ENCODE data around the gene MAMDC4. TPM values are rescaled to one million over a fixed set of nuclear protein-coding genes. Genes with fewer than 3 reads are reported as not detected.
"Not testable (repeated sequence)": the region's sequence is repeated elsewhere in the genome, so short reads cannot be mapped to it uniquely, and the experiment has no call there.

Gene MAMDC4
- total RNA-seq, 1 donor from 2014 or later = 6.1 TPM

DNA sequence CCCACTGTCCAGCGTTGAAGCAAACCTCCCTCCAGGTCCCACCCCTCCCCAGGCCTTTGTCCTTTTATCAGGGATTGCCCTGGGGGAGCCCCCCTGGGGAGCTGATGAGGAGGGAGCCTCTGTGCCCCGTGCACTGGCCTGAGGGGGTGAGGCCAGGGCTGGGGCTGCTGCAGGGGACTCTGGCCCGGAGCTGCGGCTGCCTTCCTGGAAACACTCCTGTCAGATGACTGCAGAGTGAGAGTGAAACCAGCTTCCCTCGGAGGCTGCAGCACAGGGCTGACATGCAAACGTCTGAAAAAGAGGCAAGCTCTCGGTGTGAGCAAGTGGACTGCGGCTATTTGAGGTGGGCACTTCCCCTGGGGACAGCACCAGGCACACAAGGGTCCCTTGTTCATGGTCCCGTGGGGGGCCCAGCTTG lies 29.6 kb downstream of the MAMDC4 start:
- DNase-seq = peak; percentile 29
- no peaks in the 10 kb centered on the region for H3K36me3 Mint-ChIP-seq (ENCODE audit: low read depth)
- H3K4me1 Mint-ChIP-seq = peaks cover 35% of the 10 kb centered on the region
- no peaks in the 10 kb centered on the region for H3K27me3 Mint-ChIP-seq
- TF ChIP-seq, protein P1, sequence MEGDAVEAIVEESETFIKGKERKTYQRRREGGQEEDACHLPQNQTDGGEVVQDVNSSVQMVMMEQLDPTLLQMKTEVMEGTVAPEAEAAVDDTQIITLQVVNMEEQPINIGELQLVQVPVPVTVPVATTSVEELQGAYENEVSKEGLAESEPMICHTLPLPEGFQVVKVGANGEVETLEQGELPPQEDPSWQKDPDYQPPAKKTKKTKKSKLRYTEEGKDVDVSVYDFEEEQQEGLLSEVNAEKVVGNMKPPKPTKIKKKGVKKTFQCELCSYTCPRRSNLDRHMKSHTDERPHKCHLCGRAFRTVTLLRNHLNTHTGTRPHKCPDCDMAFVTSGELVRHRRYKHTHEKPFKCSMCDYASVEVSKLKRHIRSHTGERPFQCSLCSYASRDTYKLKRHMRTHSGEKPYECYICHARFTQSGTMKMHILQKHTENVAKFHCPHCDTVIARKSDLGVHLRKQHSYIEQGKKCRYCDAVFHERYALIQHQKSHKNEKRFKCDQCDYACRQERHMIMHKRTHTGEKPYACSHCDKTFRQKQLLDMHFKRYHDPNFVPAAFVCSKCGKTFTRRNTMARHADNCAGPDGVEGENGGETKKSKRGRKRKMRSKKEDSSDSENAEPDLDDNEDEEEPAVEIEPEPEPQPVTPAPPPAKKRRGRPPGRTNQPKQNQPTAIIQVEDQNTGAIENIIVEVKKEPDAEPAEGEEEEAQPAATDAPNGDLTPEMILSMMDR (IDR thresholded peaks at IDR 0.05) = no peak
- ATAC-seq (ENCODE audit: low read depth) = no peak
- CTCF ChIA-PET = interaction anchor here (1.1 to 1.9 kb wide), 2 partner anchors 39 to 148 kb away, joined by 4 to 8 read pairs; partner anchors contain the start of gene AJM1
- peak overlapping the region; percentile 82 for H3K4me3 Mint-ChIP-seq
- H3K27ac Mint-ChIP-seq = peak overlapping the region; percentile 79
- H3K9me3 Mint-ChIP-seq = no peaks in the 10 kb centered on the region
- POLR2A ChIA-PET = interaction anchor here (0.6 to 2.9 kb wide), 14 partner anchors 9 to 148 kb away, joined by 3 to 32 read pairs (median 4); partner anchors contain the start of genes AJM1 and EDF1
- intact Hi-C loops (cut with micrococcal nuclease) = loop anchor here (1.0 to 10.0 kb wide), 5 partner anchors 15 to 343 kb away; partner anchors contain the start of genes CYSRT1, EDF1, FBXW5 and PHPT1

DNA sequence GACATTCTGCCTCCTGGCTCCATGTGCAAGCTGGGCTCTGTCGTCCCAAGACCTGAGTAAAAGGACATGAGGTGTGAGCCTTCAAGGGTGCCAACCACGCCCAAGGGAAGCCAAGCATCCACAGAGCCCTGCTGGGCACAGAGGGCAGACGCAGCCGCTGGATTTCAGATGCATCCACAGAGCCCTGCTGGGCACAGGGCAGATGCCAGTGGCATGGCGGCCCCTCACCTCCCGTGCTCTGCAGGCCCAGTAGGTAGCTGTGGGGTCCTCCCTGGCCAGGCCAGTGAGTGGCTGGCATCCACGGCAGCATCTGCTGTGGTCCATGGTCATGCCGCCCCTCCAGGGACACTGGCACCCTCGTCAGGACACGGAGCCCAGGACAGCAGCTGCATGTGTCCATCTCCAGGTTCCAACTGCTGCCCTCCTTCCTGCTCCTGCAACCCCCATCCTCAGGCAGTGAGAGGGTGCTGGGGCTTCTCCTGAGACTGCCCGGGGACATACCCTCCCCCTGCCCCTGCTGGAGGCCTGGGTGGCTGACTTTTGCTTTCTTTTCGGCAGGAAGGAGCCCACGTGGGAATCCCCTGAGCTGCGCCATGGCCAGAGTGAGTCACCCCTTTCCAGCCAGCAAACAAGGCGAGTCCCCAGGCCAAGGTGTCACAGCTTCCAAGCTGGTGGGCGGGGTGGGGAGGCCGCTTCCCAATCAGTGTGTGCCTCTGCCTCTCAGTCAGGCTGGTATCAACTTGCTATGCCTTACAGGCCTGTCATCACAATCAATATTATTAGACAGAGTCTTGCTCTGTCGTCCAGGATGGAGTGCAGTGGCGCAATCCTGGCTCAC lies 30.2 kb downstream of the MAMDC4 start:
- H3K36me3 Mint-ChIP-seq (ENCODE audit: low read depth) = peaks cover 3% of the 10 kb centered on the region
- H3K4me1 Mint-ChIP-seq = peaks cover 39% of the 10 kb centered on the region
- H3K4me3 Mint-ChIP-seq = peak overlapping the region; percentile 82

DNA sequence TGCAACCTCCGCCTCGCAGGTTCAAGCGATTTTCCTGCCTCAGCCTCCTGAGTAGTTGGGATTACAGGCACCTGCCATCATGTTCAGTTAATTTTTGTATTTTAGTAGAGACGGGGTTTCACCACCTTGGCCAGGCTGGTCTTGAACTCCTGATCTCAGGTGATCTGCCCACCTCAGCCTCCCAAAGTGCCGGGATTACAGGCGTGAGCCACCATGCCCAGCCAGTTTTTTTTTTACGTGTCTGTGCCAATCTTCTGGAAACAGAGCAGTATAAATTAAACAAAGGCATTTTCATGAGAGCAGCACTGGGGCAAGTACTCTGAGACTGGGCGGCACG lies 30.8 kb downstream of the MAMDC4 start:
- not testable (repeated sequence) for H3K27me3 Mint-ChIP-seq; DNase-seq; H3K9me3 Mint-ChIP-seq; H3K36me3 Mint-ChIP-seq (ENCODE audit: low read depth); ATAC-seq (ENCODE audit: low read depth)
- ChIA-PET CTCF (interaction anchor here (1.9 kb wide), 1 partner anchor 40 kb away, joined by 8 read pairs; the partner anchor contains the start of gene AJM1), POLR2A (interaction anchor here (0.5 to 2.9 kb wide), 10 partner anchors 10 to 667 kb away, joined by 3 to 32 read pairs (median 6); partner anchors contain the start of genes EDF1 and PNPLA7)
- H3K4me1 Mint-ChIP-seq = peaks cover 43% of the 10 kb centered on the region
- H3K4me3 Mint-ChIP-seq = peak overlapping the region; percentile 82
- H3K27ac Mint-ChIP-seq = peak overlapping the region; percentile 79
- intact Hi-C loops (cut with micrococcal nuclease) = loop anchor here (1.0 to 10.0 kb wide), 5 partner anchors 17 to 342 kb away; partner anchors contain the start of genes CYSRT1, EDF1, FBXW5 and PHPT1

More for the DNA sequence above, 30.2 kb downstream of the MAMDC4 start:
- ATAC-seq (ENCODE audit: low read depth) (peak; percentile 47), DNase-seq (peak; percentile 70)
- no peaks in the 10 kb centered on the region for H3K27me3 Mint-ChIP-seq
- intact Hi-C loops (cut with micrococcal nuclease) = loop anchor here (1.0 to 10.0 kb wide), 5 partner anchors 16 to 342 kb away; partner anchors contain the start of genes CYSRT1, EDF1, FBXW5 and PHPT1
- no peaks in the 10 kb centered on the region for H3K9me3 Mint-ChIP-seq
- H3K27ac Mint-ChIP-seq = peak overlapping the region; percentile 79
- ChIA-PET CTCF (interaction anchor here (1.1 to 1.9 kb wide), 2 partner anchors 40 to 148 kb away, joined by 4 to 8 read pairs; partner anchors contain the start of gene AJM1), POLR2A (interaction anchor here (0.5 to 2.9 kb wide), 15 partner anchors 9 to 668 kb away, joined by 3 to 32 read pairs (median 5); partner anchors contain the start of genes AJM1, EDF1 and PNPLA7)
- TF ChIP-seq, protein P1 (IDR thresholded peaks at IDR 0.05) = no peak

DNA sequence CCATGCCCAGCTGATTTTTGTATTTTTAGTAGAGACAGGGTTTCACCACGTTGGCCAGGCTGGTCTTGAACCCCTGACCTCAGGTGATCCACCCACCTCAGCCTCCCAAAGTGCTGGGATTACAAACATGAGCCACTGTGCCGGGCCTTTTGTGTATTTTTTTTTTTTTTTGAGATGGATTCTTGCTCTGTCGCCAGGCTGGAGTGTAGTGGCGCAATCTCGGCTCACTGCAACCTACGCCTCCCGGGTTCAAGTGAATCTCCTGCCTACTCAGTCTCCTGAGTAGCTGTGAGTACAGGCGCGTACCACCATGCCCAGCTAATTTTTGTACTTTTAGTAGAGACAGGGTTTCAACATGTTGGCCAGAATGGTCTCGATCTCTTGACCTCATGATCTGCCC lies 31.5 kb downstream of the MAMDC4 start:
- not testable (repeated sequence) for H3K27me3 Mint-ChIP-seq; H3K36me3 Mint-ChIP-seq (ENCODE audit: low read depth); H3K9me3 Mint-ChIP-seq; ATAC-seq (ENCODE audit: low read depth); H3K27ac Mint-ChIP-seq; DNase-seq; H3K4me3 Mint-ChIP-seq
- intact Hi-C loops (cut with micrococcal nuclease) = loop anchor here (10.0 kb wide), 1 partner anchor 341 kb away; the partner anchor contains the start of genes CYSRT1, RNF208 and RNF224
- H3K4me1 Mint-ChIP-seq = peaks cover 48% of the 10 kb centered on the region
- POLR2A ChIA-PET = interaction anchor here (1.2 to 2.9 kb wide), 4 partner anchors 18 to 61 kb away, joined by 3 to 32 read pairs (median 4); partner anchors contain the start of genes EDF1 and FBXW5
- CTCF ChIA-PET = interaction anchor here (1.6 kb wide), 1 partner anchor 42 kb away, joined by 3 read pairs; the partner anchor contains the start of gene AJM1

DNA sequence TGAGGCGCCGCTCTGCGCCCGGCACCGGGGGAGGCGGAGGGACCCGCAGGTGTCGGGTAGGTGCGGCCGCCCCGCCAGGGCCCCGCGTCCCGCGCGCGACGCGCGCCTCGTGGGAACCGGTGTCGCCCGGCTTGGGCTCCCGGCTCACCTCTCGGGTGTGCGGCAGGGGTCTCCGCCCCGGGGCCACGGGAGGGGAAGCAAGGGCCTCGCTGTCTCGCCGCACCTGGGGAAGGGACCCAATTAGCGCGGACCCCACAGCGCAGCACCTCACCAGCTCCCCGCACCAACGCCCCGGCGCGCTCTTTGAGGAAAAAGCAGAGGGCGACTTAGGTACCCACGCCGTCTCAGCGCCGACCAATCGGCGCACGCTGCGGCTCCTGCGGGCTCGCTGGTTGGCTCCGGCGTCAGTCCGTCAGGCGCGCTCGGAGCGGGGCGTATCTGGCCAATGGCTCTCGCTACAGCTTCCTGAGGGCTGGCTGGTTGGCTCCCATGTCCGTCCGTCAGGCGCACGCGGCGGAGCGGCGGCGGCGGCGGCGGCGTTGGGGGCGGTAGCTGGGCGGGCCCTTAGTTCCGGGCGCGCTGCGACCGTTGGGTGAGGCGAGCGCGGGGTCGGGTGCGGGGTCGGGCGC lies 33.9 kb downstream of the MAMDC4 start, which contains the start of gene TRAF2:
TRAF2 (plus strand) TSS at position 567 of the 629 bp plus-strand sequence. CDS start 12,225 bp downstream, outside the sequence.
- Mint-ChIP-seq H3K9me3 (no peaks in the 10 kb centered on the region), H3K27ac (peak within 1 kb of the TSS; percentile 88), H3K36me3 (ENCODE audit: low read depth) (peaks cover 19% of the 10 kb centered on the region), H3K4me1 (peaks cover 44% of the 10 kb centered on the region), H3K27me3 (no peaks in the 10 kb centered on the region), H3K4me3 (peak within 1 kb of the TSS; percentile 91)
- ATAC-seq (ENCODE audit: low read depth) (peak; percentile 89), DNase-seq (peak; percentile 95)
- TF ChIP-seq, protein P1 (IDR thresholded peaks at IDR 0.05) = no peak
- ChIA-PET POLR2A (interaction anchor here (0.6 to 3.8 kb wide), 18 partner anchors 14 to 402 kb away, joined by 3 to 95 read pairs (median 4); partner anchors contain the start of genes AJM1, EDF1, FBXW5 and PAXX), CTCF (interaction anchor here (0.6 to 1.9 kb wide), 5 partner anchors 16 to 863 kb away, joined by 3 to 5 read pairs (median 3); no protein-coding TSS in a partner anchor)
- intact Hi-C loops (cut with micrococcal nuclease) = loop anchor here (1.0 to 10.0 kb wide), 6 partner anchors 16 to 339 kb away; partner anchors contain the start of genes CYSRT1, FBXW5, PHPT1 and RABL6
